Measurements from ENCODE around the gene RXYLT1. TPM values are rescaled to one million over a fixed set of nuclear protein-coding genes. Genes with fewer than 3 reads are reported as not detected.
A peak's percentile ranks its signal among the peaks of the same experiment; 100 is the strongest.
"Not testable (repeated sequence)": the region's sequence is repeated elsewhere in the genome, so short reads cannot be mapped to it uniquely, and the experiment has no call there.

The RXYLT1 gene, protein sequence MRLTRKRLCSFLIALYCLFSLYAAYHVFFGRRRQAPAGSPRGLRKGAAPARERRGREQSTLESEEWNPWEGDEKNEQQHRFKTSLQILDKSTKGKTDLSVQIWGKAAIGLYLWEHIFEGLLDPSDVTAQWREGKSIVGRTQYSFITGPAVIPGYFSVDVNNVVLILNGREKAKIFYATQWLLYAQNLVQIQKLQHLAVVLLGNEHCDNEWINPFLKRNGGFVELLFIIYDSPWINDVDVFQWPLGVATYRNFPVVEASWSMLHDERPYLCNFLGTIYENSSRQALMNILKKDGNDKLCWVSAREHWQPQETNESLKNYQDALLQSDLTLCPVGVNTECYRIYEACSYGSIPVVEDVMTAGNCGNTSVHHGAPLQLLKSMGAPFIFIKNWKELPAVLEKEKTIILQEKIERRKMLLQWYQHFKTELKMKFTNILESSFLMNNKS
- 16.8 TPM for polyA plus RNA-seq (2013, experiment 1 of 4)
- 15.4 TPM for polyA plus RNA-seq (2013, experiment 2 of 4)
- 15.3 TPM for polyA plus RNA-seq (2013, experiment 3 of 4)
- polyA plus RNA-seq (2013, experiment 4 of 4) = 16.2 TPM

DNA sequence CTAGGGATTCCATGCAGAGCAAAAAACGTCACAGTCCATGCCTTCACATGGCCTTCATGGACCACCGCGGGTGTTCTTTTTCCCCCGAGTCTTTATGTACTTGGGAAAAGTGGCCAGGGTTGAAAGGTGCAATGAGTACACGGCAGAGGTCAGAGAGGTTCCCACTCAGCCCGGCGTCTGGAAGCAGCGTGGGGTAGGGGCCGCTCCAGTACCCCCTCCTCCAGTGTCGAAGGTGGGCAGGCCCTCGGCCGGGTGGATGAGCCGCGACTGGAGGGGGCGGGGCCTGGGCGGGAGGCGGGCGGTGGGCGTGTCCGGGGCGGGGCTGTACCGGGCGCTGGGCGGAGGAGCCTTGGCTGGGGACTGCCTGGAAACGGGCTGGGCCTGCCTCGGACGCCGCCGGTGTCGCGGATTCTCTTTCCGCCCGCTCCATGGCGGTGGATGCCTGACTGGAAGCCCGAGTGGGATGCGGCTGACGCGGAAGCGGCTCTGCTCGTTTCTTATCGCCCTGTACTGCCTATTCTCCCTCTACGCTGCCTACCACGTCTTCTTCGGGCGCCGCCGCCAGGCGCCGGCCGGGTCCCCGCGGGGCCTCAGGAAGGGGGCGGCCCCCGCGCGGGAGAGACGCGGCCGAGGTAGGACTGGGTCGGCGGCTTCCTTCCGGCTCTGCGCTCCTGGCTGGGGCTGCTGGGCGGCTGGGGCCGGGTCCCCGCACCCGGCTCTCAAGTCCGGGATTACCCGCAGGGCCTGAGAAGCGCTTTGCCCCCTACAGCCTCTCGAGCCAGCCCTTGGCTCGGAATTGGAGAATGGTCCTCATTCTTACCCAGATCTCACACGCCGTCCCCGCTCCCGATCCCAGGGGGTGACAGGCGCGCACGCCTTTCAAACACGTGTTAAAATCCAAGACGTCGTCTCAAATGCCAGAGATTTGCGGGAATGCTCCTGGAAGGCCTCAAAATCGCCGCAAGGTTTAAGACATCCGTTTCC is at the start of gene RXYLT1:
RXYLT1 (plus strand) TSS at position 412 of the 984 bp plus-strand sequence; CDS start at position 464, 52 bp downstream.
- Histone ChIP-seq H3K27me3 (ENCODE audit: control insufficient read depth, insufficient read depth, low read length, poor library complexity, severe bottlenecking) (no peaks in the 10 kb centered on the region), H3K9me3 (ENCODE audit: control insufficient read depth, low read length) (no peaks in the 10 kb centered on the region), H3K4me3 (ENCODE audit: insufficient read depth, low read depth, low read length) (peak within 1 kb of the TSS; percentile 85), H3K4me1 (ENCODE audit: control insufficient read depth, insufficient read depth, low read length) (no peaks in the 10 kb centered on the region), H3K27ac (ENCODE audit: insufficient read depth, low read depth, low read length, poor library complexity, severe bottlenecking) (peak within 1 kb of the TSS; percentile 86), H3K36me3 (ENCODE audit: control insufficient read depth, insufficient read depth, low read length) (no peaks in the 10 kb centered on the region)
- 1 to 2% methylated on average over 86 of the region's 86 CpGs for WGBS, 2 experiments

DNA sequence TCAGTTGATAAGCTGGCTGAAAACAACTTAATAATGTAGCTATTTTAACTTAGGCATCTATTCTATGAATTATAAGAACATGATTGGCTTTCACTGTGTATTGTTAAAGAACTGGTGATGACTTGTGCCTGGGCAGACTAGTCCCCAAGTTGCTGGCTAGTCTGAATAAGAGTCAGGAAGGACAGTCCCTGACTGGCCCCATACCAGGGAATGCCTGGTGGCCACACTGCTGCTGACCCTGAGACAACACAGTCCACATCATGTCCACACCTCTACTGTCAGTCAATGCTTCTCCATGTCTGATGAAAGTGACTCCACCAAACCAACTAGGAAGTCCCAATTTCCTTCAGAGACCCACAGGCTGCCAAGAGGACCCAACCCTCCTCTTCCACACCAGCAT is 46.9 kb upstream of the RXYLT1 start:
- H3K9me3 ChIP-seq (ENCODE audit: control insufficient read depth, low read length); H3K4me1 ChIP-seq (ENCODE audit: control insufficient read depth, insufficient read depth, low read length); H3K27ac ChIP-seq (ENCODE audit: insufficient read depth, low read depth, low read length, poor library complexity, severe bottlenecking); H3K4me3 ChIP-seq (ENCODE audit: insufficient read depth, low read depth, low read length); H3K36me3 ChIP-seq (ENCODE audit: control insufficient read depth, insufficient read depth, low read length); H3K27me3 ChIP-seq (ENCODE audit: control insufficient read depth, insufficient read depth, low read length, poor library complexity, severe bottlenecking): not testable (repeated sequence)

DNA sequence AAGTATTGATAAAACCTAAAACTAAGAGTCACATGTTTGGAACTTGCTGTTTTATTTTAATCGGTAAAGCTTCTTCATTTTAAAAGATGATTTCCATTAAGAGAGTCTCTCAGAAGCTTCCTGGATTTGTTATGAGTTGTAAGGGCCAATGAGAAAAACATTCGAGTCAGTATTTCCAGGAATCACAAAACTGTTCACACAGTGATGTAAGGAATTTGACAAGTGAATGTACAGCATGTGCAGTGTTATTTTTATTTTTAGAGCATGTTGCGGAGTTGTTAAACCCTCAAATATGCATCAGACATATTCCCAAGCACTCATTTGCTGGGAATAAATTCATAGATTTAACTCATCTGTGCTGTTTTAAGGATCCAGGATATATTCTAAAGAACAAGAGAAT is 46.1 kb upstream of the RXYLT1 start:
- H3K36me3 ChIP-seq (ENCODE audit: control insufficient read depth, insufficient read depth, low read length); H3K27ac ChIP-seq (ENCODE audit: insufficient read depth, low read depth, low read length, poor library complexity, severe bottlenecking); H3K27me3 ChIP-seq (ENCODE audit: control insufficient read depth, insufficient read depth, low read length, poor library complexity, severe bottlenecking); H3K9me3 ChIP-seq (ENCODE audit: control insufficient read depth, low read length); H3K4me1 ChIP-seq (ENCODE audit: control insufficient read depth, insufficient read depth, low read length); H3K4me3 ChIP-seq (ENCODE audit: insufficient read depth, low read depth, low read length): not testable (repeated sequence)
- WGBS, 2 experiments = no CpG with 5 or more reads among the region's 3 CpGs

DNA sequence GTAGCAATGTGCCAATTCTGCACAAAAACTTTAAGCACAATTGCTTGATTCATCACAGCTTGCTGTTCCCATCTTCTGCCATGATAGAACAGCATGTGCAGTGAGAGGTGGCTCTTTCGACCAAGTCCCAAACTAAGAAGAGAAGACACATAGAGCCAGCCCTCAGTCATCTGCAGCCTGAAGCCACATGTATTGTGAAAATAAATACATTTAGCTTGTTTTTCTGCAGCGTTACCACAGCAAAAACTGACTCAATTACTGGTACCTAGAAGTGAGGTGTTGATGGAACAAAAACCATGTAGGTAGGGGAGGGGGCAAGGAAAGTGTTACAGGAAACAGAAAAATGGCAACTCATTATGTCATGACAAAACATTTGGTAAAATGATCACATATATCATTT is 39.2 kb upstream of the RXYLT1 start:
- H3K4me3 ChIP-seq (ENCODE audit: insufficient read depth, low read depth, low read length); H3K27ac ChIP-seq (ENCODE audit: insufficient read depth, low read depth, low read length, poor library complexity, severe bottlenecking); H3K36me3 ChIP-seq (ENCODE audit: control insufficient read depth, insufficient read depth, low read length); H3K9me3 ChIP-seq (ENCODE audit: control insufficient read depth, low read length); H3K27me3 ChIP-seq (ENCODE audit: control insufficient read depth, insufficient read depth, low read length, poor library complexity, severe bottlenecking); H3K4me1 ChIP-seq (ENCODE audit: control insufficient read depth, insufficient read depth, low read length): not testable (repeated sequence)
- no CpG with 5 or more reads among the region's 2 CpGs for WGBS, 2 experiments

DNA sequence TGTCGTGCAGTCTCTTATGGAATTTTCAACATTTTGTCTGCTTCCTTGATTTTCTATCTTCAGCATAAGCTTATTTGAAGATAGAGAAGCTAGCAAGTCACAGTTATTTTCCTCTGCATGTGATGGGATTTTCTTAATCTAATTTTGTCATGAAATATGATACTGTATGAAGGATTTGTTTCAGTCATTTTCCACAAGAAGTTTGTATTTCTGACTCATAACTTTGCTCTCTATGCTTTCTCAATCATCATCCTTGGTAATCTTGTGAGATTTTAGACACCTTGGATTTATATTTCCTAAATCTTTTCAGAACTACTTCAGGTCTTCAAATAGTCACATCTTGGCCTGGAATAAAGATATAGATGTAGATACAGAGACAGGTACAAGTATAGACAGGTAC is 38.3 kb upstream of the RXYLT1 start:
- not testable (repeated sequence) for H3K27me3 ChIP-seq (ENCODE audit: control insufficient read depth, insufficient read depth, low read length, poor library complexity, severe bottlenecking); H3K9me3 ChIP-seq (ENCODE audit: control insufficient read depth, low read length); H3K4me1 ChIP-seq (ENCODE audit: control insufficient read depth, insufficient read depth, low read length); H3K27ac ChIP-seq (ENCODE audit: insufficient read depth, low read depth, low read length, poor library complexity, severe bottlenecking); H3K36me3 ChIP-seq (ENCODE audit: control insufficient read depth, insufficient read depth, low read length); H3K4me3 ChIP-seq (ENCODE audit: insufficient read depth, low read depth, low read length)
- 78 to 100% methylated on average over 1 of the region's 1 CpG for WGBS, 2 experiments

DNA sequence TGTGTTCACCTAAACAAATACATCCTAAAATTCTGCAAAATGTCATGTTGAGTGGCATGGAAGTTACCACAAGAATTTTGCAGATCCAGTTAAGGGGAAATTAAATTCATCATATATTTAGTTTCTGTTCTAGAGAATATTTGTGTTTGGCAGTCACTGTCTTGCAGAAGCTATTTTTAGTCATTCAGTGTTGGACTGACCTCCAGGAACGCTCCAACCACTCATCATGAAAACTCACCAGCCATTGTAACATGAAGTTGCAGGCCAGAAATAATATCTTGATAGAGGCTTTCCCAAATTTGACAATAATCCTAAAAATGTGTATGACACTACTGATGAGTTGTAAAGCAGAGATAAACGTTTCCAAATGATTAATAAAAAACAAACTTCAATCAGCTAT is 35.6 kb upstream of the RXYLT1 start:
- not testable (repeated sequence) for H3K4me1 ChIP-seq (ENCODE audit: control insufficient read depth, insufficient read depth, low read length); H3K4me3 ChIP-seq (ENCODE audit: insufficient read depth, low read depth, low read length); H3K27ac ChIP-seq (ENCODE audit: insufficient read depth, low read depth, low read length, poor library complexity, severe bottlenecking); H3K27me3 ChIP-seq (ENCODE audit: control insufficient read depth, insufficient read depth, low read length, poor library complexity, severe bottlenecking); H3K36me3 ChIP-seq (ENCODE audit: control insufficient read depth, insufficient read depth, low read length); H3K9me3 ChIP-seq (ENCODE audit: control insufficient read depth, low read length)
- 50% methylated on average over 1 of the region's 2 CpGs; no CpG with 5 or more reads in 1 of the 2 experiments for WGBS, 2 experiments

DNA sequence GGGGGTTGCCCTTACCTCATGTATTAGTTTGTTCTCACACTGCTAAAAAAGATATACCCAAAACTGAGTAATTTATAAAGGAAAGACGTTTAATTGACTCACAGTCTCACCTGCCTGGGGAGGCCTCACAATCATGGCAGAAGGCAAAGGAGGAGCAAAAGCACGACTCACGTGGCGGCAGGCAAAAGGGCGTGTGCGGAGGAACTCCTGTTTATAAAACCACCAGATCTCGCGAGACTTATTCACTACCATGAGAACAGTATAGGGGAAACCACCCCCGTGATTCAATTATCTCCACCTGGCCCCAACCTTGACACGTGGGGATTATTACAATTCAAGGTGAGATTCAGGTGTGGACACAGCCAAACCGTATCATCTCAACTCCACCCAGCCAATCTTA is 33.2 kb upstream of the RXYLT1 start:
- H3K36me3 ChIP-seq (ENCODE audit: control insufficient read depth, insufficient read depth, low read length); H3K4me3 ChIP-seq (ENCODE audit: insufficient read depth, low read depth, low read length); H3K27ac ChIP-seq (ENCODE audit: insufficient read depth, low read depth, low read length, poor library complexity, severe bottlenecking); H3K4me1 ChIP-seq (ENCODE audit: control insufficient read depth, insufficient read depth, low read length); H3K9me3 ChIP-seq (ENCODE audit: control insufficient read depth, low read length); H3K27me3 ChIP-seq (ENCODE audit: control insufficient read depth, insufficient read depth, low read length, poor library complexity, severe bottlenecking): not testable (repeated sequence)
- WGBS, 2 experiments = 76 to 79% methylated on average over 9 of the region's 11 CpGs

DNA sequence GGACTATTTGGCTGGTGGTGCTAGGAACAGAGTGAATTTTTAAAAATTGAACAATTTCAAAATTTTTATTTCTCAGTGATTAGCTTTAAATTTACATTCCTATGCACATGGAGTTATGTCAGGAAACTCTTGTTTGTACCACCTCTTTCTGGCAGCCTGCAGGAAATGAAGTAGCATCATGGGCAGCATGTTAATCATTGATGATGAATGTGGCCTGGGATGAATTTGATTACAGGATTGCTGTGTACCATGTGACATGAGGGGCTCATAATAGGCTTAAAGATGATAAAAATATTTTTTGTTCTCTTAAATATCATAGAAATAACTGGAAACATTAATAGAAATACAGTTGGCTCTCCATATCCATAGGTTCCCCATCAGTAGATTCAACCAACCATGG is 32.6 kb upstream of the RXYLT1 start:
- not testable (repeated sequence) for H3K4me1 ChIP-seq (ENCODE audit: control insufficient read depth, insufficient read depth, low read length); H3K4me3 ChIP-seq (ENCODE audit: insufficient read depth, low read depth, low read length); H3K36me3 ChIP-seq (ENCODE audit: control insufficient read depth, insufficient read depth, low read length); H3K27me3 ChIP-seq (ENCODE audit: control insufficient read depth, insufficient read depth, low read length, poor library complexity, severe bottlenecking); H3K9me3 ChIP-seq (ENCODE audit: control insufficient read depth, low read length); H3K27ac ChIP-seq (ENCODE audit: insufficient read depth, low read depth, low read length, poor library complexity, severe bottlenecking)

DNA sequence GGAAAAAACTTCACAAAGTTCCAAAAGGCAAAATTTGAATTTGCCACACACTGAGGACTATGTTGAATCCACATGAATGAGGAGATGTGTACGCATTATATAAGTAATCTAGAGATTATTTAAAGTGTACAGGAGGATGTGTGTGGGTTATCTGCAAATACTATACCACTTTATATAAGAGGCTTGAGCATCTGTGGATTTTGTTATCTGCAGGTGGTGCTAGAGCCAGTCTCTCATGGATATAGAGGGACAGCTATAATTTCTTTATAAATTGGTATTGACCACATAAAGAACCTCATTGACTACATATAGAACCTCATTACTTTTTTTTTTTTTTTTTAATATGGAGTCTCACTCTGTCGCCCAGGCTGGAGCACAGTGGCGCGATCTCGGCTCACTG is 32.2 kb upstream of the RXYLT1 start:
- Histone ChIP-seq H3K4me1 (ENCODE audit: control insufficient read depth, insufficient read depth, low read length) (no peaks in the 10 kb centered on the region), H3K36me3 (ENCODE audit: control insufficient read depth, insufficient read depth, low read length) (no peaks in the 10 kb centered on the region), H3K27me3 (ENCODE audit: control insufficient read depth, insufficient read depth, low read length, poor library complexity, severe bottlenecking) (no peaks in the 10 kb centered on the region), H3K9me3 (ENCODE audit: control insufficient read depth, low read length) (no peaks in the 10 kb centered on the region), H3K4me3 (ENCODE audit: insufficient read depth, low read depth, low read length) (no peak overlapping the region), H3K27ac (ENCODE audit: insufficient read depth, low read depth, low read length, poor library complexity, severe bottlenecking) (no peak overlapping the region)
- WGBS, 2 experiments = 90 to 93% methylated on average over 5 of the region's 5 CpGs

DNA sequence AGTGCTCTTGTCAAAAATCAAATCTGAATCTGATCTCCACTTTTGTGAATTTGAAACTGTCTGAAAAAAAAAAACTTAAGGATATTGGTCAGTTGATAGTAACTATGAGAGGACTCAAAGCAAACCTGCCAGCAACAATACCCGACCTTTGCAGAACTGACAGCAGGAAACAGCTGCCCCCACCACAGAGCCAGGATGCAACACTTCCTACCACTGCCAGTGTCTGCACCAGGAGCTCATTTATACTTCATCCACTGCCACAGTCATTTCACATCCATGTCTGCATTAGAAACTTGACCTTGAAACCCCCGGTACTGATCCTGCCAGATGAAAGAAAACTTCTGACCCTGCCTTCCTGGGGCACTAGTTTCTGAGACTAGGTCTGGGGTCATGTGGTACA is 27.4 kb upstream of the RXYLT1 start:
- Histone ChIP-seq H3K4me1 (ENCODE audit: control insufficient read depth, insufficient read depth, low read length) (no peaks in the 10 kb centered on the region), H3K27me3 (ENCODE audit: control insufficient read depth, insufficient read depth, low read length, poor library complexity, severe bottlenecking) (no peaks in the 10 kb centered on the region), H3K4me3 (ENCODE audit: insufficient read depth, low read depth, low read length) (no peak overlapping the region), H3K9me3 (ENCODE audit: control insufficient read depth, low read length) (no peaks in the 10 kb centered on the region), H3K27ac (ENCODE audit: insufficient read depth, low read depth, low read length, poor library complexity, severe bottlenecking) (no peak overlapping the region), H3K36me3 (ENCODE audit: control insufficient read depth, insufficient read depth, low read length) (no peaks in the 10 kb centered on the region)
- 85 to 87% methylated on average over 2 of the region's 2 CpGs for WGBS, 2 experiments

Data from ectodermal cell (in vitro differentiated cells).